Activated naive CD8-positive, alpha-beta T cell treated with anti-CD3 and anti-CD28 coated beads for 36 hours (primary cell): ENCODE data around the gene ZNF230. TPM values are rescaled to one million over a fixed set of nuclear protein-coding genes. Genes with fewer than 3 reads are reported as not detected.

Source experiments
- DNase-seq: peaks from one replicate; pipeline ENCODE4 v3.0.0; 2021
- H3K27ac Mint-ChIP-seq: one replicate; pipeline ENCODE4 v1.8.0; 2022; ENCODE audit warnings: mild to moderate bottlenecking, moderate library complexity, mixed read lengths
- H3K27me3 Mint-ChIP-seq: one replicate; pipeline ENCODE4 v1.8.0; 2022; ENCODE audit warnings: mild to moderate bottlenecking, mixed read lengths
- H3K36me3 Mint-ChIP-seq: one replicate; pipeline ENCODE4 v1.8.0; 2021; ENCODE audit warnings: mild to moderate bottlenecking, mixed read lengths
- H3K4me1 Mint-ChIP-seq: one replicate; pipeline ENCODE4 v1.8.0; 2021; ENCODE audit warnings: mixed read lengths
- H3K4me3 Mint-ChIP-seq: one replicate; pipeline ENCODE4 v1.8.0; 2022; ENCODE audit warnings: mild to moderate bottlenecking, moderate library complexity, mixed read lengths
- H3K9me3 Mint-ChIP-seq: one replicate; pipeline ENCODE4 v1.8.0; 2022; ENCODE audit warnings: mixed read lengths
- total RNA-seq, 2 experiments: library from RNA; stranded (reverse); gene quantifications; one replicate each; pipeline ENCODE4 v1.2.3, GENCODE V29; 2021

ZNF230 gene
- total RNA-seq, 2 experiments from 2014 or later, result 2.5 to 3.9 TPM

GRCh38 chr19:44010468-44010867, 7.7 kb downstream of the ZNF230 start:
- DNase-seq, result no peak
- Mint-ChIP-seq H3K4me1 (no peaks in the 10 kb centered on the region), H3K36me3 (peaks cover 74% of the 10 kb centered on the region), H3K27ac (no peak overlapping the region), H3K9me3 (peaks cover 77% of the 10 kb centered on the region), H3K4me3 (no peak overlapping the region), H3K27me3 (no peaks in the 10 kb centered on the region)

- no peak overlapping the region for H3K27ac Mint-ChIP-seq
- H3K36me3 Mint-ChIP-seq, result peaks cover 3% of the 10 kb centered on the region
- no peaks in the 10 kb centered on the region for H3K4me1 Mint-ChIP-seq
- no peak for DNase-seq
- no peak overlapping the region for H3K4me3 Mint-ChIP-seq
- H3K9me3 Mint-ChIP-seq, result peaks cover 40% of the 10 kb centered on the region
- H3K27me3 Mint-ChIP-seq, result no peaks in the 10 kb centered on the region
Measured at GRCh38 chr19:44019498-44019897, 16.7 kb downstream of the ZNF230 start.

- Mint-ChIP-seq H3K9me3 (peaks cover 37% of the 10 kb centered on the region), H3K4me1 (peaks cover 13% of the 10 kb centered on the region), H3K4me3 (no peak overlapping the region), H3K36me3 (peaks cover 12% of the 10 kb centered on the region), H3K27me3 (no peaks in the 10 kb centered on the region), H3K27ac (no peak overlapping the region)
- DNase-seq, result no peak
Measured at GRCh38 chr19:44021221-44021620, 18.5 kb downstream of the ZNF230 start.

GRCh38 chr19:44024900-44025216, 22.1 kb downstream of the ZNF230 start:
- DNase-seq, result no peak

GRCh38 chr19:44025217-44025936, 22.6 kb downstream of the ZNF230 start, which contains the start of gene ZNF222:
TSS of gene ZNF222 (plus strand) at chr19:44025379. CDS start at chr19:44025437, 58 bp downstream.
- H3K4me1 Mint-ChIP-seq, result peaks cover 13% of the 10 kb centered on the region
- peak within 1 kb of the TSS; percentile 94 for H3K27ac Mint-ChIP-seq
- H3K36me3 Mint-ChIP-seq, result peaks cover 53% of the 10 kb centered on the region

More at GRCh38 chr19:44024900-44025216, 22.1 kb downstream of the ZNF230 start:
- Mint-ChIP-seq H3K27ac (peak overlapping the region; percentile 94), H3K27me3 (no peaks in the 10 kb centered on the region), H3K36me3 (peaks cover 47% of the 10 kb centered on the region), H3K4me3 (peak overlapping the region; percentile 98), H3K4me1 (peaks cover 13% of the 10 kb centered on the region), H3K9me3 (peaks cover 40% of the 10 kb centered on the region)

GRCh38 chr19:44026622-44027021, 23.9 kb downstream of the ZNF230 start:
- no peak for DNase-seq
- peaks cover 33% of the 10 kb centered on the region for H3K9me3 Mint-ChIP-seq
- H3K27me3 Mint-ChIP-seq, result no peaks in the 10 kb centered on the region
- no peak overlapping the region for H3K27ac Mint-ChIP-seq
- H3K4me1 Mint-ChIP-seq, result peaks cover 13% of the 10 kb centered on the region
- peak overlapping the region; percentile 98 for H3K4me3 Mint-ChIP-seq
- H3K36me3 Mint-ChIP-seq, result peaks cover 65% of the 10 kb centered on the region

More at GRCh38 chr19:44025217-44025936, 22.6 kb downstream of the ZNF230 start, which contains the start of gene ZNF222:
- peaks cover 37% of the 10 kb centered on the region for H3K9me3 Mint-ChIP-seq
- H3K27me3 Mint-ChIP-seq, result no peaks in the 10 kb centered on the region
- H3K4me3 Mint-ChIP-seq, result peak within 1 kb of the TSS; percentile 98
- peak; percentile 78 for DNase-seq

GRCh38 chr19:44032001-44032610, 29.3 kb downstream of the ZNF230 start:
- H3K9me3 Mint-ChIP-seq, result peaks cover 55% of the 10 kb centered on the region
- no peak overlapping the region for H3K4me3 Mint-ChIP-seq
- no peak for DNase-seq
- no peak overlapping the region for H3K27ac Mint-ChIP-seq
- H3K27me3 Mint-ChIP-seq, result no peaks in the 10 kb centered on the region
- H3K36me3 Mint-ChIP-seq, result peaks cover 76% of the 10 kb centered on the region
- no peaks in the 10 kb centered on the region for H3K4me1 Mint-ChIP-seq

- DNase-seq, result no peak
- Mint-ChIP-seq H3K4me3 (no peak overlapping the region), H3K9me3 (peaks cover 44% of the 10 kb centered on the region), H3K27ac (no peak overlapping the region), H3K27me3 (peaks cover 15% of the 10 kb centered on the region), H3K36me3 (peaks cover 5% of the 10 kb centered on the region), H3K4me1 (no peaks in the 10 kb centered on the region)
Measured at GRCh38 chr19:44042147-44042546, 39.4 kb downstream of the ZNF230 start.

- Mint-ChIP-seq H3K36me3 (peaks cover 41% of the 10 kb centered on the region), H3K27me3 (no peaks in the 10 kb centered on the region), H3K27ac (peak overlapping the region; percentile 86), H3K9me3 (peaks cover 39% of the 10 kb centered on the region), H3K4me1 (peaks cover 20% of the 10 kb centered on the region), H3K4me3 (peak overlapping the region; percentile 89)
- peak; percentile 28 for DNase-seq
Measured at GRCh38 chr19:44050740-44051649, 48.2 kb downstream of the ZNF230 start.

- peaks cover 20% of the 10 kb centered on the region for H3K4me1 Mint-ChIP-seq
- H3K9me3 Mint-ChIP-seq, result peaks cover 41% of the 10 kb centered on the region
- H3K27ac Mint-ChIP-seq, result peak within 1 kb of the TSS; percentile 86
- peak; percentile 49 for DNase-seq
- peak within 1 kb of the TSS; percentile 89 for H3K4me3 Mint-ChIP-seq
- peaks cover 47% of the 10 kb centered on the region for H3K36me3 Mint-ChIP-seq
- no peaks in the 10 kb centered on the region for H3K27me3 Mint-ChIP-seq
Measured at GRCh38 chr19:44051650-44052402, 49.1 kb downstream of the ZNF230 start, which contains the start of gene ZNF223. TSS of gene ZNF223 (plus strand) at chr19:44052036. CDS start at chr19:44055177, 3,141 bp downstream.

- H3K4me1 Mint-ChIP-seq, result peaks cover 15% of the 10 kb centered on the region
- peaks cover 75% of the 10 kb centered on the region for H3K36me3 Mint-ChIP-seq
- H3K27me3 Mint-ChIP-seq, result no peaks in the 10 kb centered on the region
- peaks cover 50% of the 10 kb centered on the region for H3K9me3 Mint-ChIP-seq
- no peak overlapping the region for H3K4me3 Mint-ChIP-seq
- DNase-seq, result no peak
- no peak overlapping the region for H3K27ac Mint-ChIP-seq
Measured at GRCh38 chr19:44055870-44056269, 53.1 kb downstream of the ZNF230 start.

- H3K9me3 Mint-ChIP-seq, result peaks cover 40% of the 10 kb centered on the region
- no peak for DNase-seq
- H3K4me1 Mint-ChIP-seq, result no peaks in the 10 kb centered on the region
- H3K36me3 Mint-ChIP-seq, result peaks cover 86% of the 10 kb centered on the region
- H3K27me3 Mint-ChIP-seq, result no peaks in the 10 kb centered on the region
- no peak overlapping the region for H3K4me3 Mint-ChIP-seq
- H3K27ac Mint-ChIP-seq, result no peak overlapping the region
Measured at GRCh38 chr19:44059229-44059628, 56.5 kb downstream of the ZNF230 start.

- Mint-ChIP-seq H3K9me3 (peaks cover 38% of the 10 kb centered on the region), H3K4me3 (no peak overlapping the region), H3K36me3 (peaks cover 83% of the 10 kb centered on the region), H3K27me3 (no peaks in the 10 kb centered on the region), H3K27ac (no peak overlapping the region), H3K4me1 (no peaks in the 10 kb centered on the region)
- no peak for DNase-seq
Measured at GRCh38 chr19:44061038-44061437, 58.3 kb downstream of the ZNF230 start.
